Measurements from ENCODE around the gene PRDM11. TPM values are rescaled to one million over a fixed set of nuclear protein-coding genes. Genes with fewer than 3 reads are reported as not detected.

Gene PRDM11
- total and polyA plus RNA-seq, 4 donors = 0.64 to 6.9 (median 2.8) TPM

DNA sequence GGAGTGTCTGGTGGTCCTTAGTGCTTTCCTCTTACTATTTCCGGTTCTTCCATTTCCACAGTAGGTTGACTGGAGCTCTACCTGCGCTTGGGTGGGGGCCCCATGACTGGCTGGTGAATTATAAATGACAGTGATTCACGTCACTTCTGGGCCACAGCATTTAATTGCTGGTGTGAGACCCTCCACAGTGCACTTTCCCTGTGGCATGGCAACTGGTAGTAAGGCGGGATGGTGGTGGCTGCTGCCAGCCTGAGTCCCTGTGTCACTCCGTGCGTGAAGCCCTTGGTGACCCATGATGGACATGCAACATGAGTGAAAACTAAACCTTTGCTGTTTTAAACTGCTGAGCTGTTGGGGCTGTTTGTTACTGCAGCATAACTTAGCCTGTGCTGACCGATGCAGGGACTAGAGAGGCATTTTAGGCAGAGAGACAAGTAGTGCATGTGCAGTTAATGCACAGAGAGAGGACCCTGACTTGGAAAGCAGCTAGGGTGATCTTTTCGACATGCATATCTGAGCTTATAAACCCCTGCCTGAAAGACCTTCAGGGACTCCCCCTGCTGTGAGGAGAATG, 3.1 kb downstream of the PRDM11 start:
- H3K9me3 ChIP-seq (ENCODE audit: control insufficient read depth in 4 of 4, low read length in 3 of 4) = no peaks in the 10 kb centered on the region
- H3K4me1 ChIP-seq (ENCODE audit: control insufficient read depth in 4 of 4, insufficient read depth in 4 of 4, low read length in 3 of 4) = peaks cover 5 to 22% (median 16%) of the 10 kb centered on the region in 4 donors
- no peak overlapping the region for H3K27ac ChIP-seq (ENCODE audit: low read depth in 1 of 2, low read length in 2 of 2)
- no peak for TF ChIP-seq YY1 (IDR thresholded peaks at IDR 0.05)
- no peaks in the 10 kb centered on the region for H3K27me3 ChIP-seq (ENCODE audit: control insufficient read depth in 4 of 4, insufficient read depth in 4 of 4, low read length in 3 of 4)
- 90% methylated on average over 8 of the region's 8 CpGs for WGBS
- DNase-seq (ENCODE audit: low spot score) = peak; percentile 23
- no peaks in the 10 kb centered on the region for H3K36me3 ChIP-seq (ENCODE audit: control insufficient read depth in 4 of 4, insufficient read depth in 3 of 4, low read depth in 1 of 4, low read length in 3 of 4)
- no peak overlapping the region for H3K4me3 ChIP-seq (ENCODE audit: low read depth in 1 of 3, low read length in 3 of 3)
- H3K9ac ChIP-seq (ENCODE audit: low read depth in 1 of 2, low read length in 2 of 2) = no peak overlapping the region

DNA sequence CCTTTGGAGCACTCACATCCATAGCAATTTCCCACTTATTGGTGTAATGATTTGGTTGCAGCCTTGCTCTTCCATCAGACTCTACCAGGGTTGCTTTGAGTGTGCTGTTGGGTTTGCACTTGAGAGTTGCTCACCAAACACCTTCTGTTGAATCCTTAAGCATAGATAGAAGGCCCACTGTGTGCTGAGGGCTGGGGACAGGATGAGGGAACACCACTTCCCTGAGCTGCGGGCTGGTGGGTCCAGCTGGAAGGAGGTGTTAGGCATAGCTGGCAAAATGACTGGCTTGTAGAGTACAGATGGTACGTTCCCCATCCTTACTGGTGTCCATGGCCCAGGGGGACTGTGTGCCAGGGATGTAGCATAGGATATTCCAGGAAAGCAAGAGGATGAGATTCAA, 3.9 kb downstream of the PRDM11 start:
- no peak overlapping the region for H3K27ac ChIP-seq (ENCODE audit: low read depth in 1 of 2, low read length in 2 of 2)
- DNase-seq (ENCODE audit: low spot score) = peak; percentile 13
- TF ChIP-seq SP1 (IDR thresholded peaks at IDR 0.05) (no peak), JUND (IDR thresholded peaks at IDR 0.05) (no peak), TAF1 (conservative IDR thresholded peaks at IDR 0.05) (no peak), REST (IDR thresholded peaks at IDR 0.05) (no peak), NR2F2 (IDR thresholded peaks at IDR 0.05) (no peak), FOXA1 (IDR thresholded peaks at IDR 0.05) (no peak), HNF4G (IDR thresholded peaks at IDR 0.05) (no peak)
- TF ChIP-seq, protein P1, sequence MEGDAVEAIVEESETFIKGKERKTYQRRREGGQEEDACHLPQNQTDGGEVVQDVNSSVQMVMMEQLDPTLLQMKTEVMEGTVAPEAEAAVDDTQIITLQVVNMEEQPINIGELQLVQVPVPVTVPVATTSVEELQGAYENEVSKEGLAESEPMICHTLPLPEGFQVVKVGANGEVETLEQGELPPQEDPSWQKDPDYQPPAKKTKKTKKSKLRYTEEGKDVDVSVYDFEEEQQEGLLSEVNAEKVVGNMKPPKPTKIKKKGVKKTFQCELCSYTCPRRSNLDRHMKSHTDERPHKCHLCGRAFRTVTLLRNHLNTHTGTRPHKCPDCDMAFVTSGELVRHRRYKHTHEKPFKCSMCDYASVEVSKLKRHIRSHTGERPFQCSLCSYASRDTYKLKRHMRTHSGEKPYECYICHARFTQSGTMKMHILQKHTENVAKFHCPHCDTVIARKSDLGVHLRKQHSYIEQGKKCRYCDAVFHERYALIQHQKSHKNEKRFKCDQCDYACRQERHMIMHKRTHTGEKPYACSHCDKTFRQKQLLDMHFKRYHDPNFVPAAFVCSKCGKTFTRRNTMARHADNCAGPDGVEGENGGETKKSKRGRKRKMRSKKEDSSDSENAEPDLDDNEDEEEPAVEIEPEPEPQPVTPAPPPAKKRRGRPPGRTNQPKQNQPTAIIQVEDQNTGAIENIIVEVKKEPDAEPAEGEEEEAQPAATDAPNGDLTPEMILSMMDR (IDR thresholded peaks at IDR 0.05; ENCODE audit: low read depth, low read length, missing input control) = no peak
- TF ChIP-seq, protein P2, sequence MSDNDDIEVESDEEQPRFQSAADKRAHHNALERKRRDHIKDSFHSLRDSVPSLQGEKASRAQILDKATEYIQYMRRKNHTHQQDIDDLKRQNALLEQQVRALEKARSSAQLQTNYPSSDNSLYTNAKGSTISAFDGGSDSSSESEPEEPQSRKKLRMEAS (IDR thresholded peaks at IDR 0.05) = no peak
- H3K9ac ChIP-seq (ENCODE audit: low read depth in 1 of 2, low read length in 2 of 2) = no peak overlapping the region
- no peaks in the 10 kb centered on the region for H3K27me3 ChIP-seq (ENCODE audit: control insufficient read depth in 4 of 4, insufficient read depth in 4 of 4, low read length in 3 of 4)
- H3K4me3 ChIP-seq (ENCODE audit: low read depth in 1 of 3, low read length in 3 of 3) = no peak overlapping the region
- no peaks in the 10 kb centered on the region for H3K9me3 ChIP-seq (ENCODE audit: control insufficient read depth in 4 of 4, low read length in 3 of 4)
- peaks cover 7 to 21% (median 16%) of the 10 kb centered on the region in 4 donors for H3K4me1 ChIP-seq (ENCODE audit: control insufficient read depth in 4 of 4, insufficient read depth in 4 of 4, low read length in 3 of 4)
- no peaks in the 10 kb centered on the region for H3K36me3 ChIP-seq (ENCODE audit: control insufficient read depth in 4 of 4, insufficient read depth in 3 of 4, low read depth in 1 of 4, low read length in 3 of 4)
- 94% methylated on average over 2 of the region's 2 CpGs for WGBS

- 96% methylated on average over 4 of the region's 4 CpGs for WGBS
- Histone ChIP-seq H3K4me1 (ENCODE audit: control insufficient read depth in 4 of 4, insufficient read depth in 4 of 4, low read length in 3 of 4) (peaks cover 7 to 15% (median 12%) of the 10 kb centered on the region in 4 donors), H3K4me3 (ENCODE audit: low read depth in 1 of 3, low read length in 3 of 3) (no peak overlapping the region), H3K27me3 (ENCODE audit: control insufficient read depth in 4 of 4, insufficient read depth in 4 of 4, low read length in 3 of 4) (no peaks in the 10 kb centered on the region), H3K9ac (ENCODE audit: low read depth in 1 of 2, low read length in 2 of 2) (no peak overlapping the region), H3K9me3 (ENCODE audit: control insufficient read depth in 4 of 4, low read length in 3 of 4) (no peaks in the 10 kb centered on the region), H3K27ac (ENCODE audit: low read depth in 1 of 2, low read length in 2 of 2) (no peak overlapping the region), H3K36me3 (ENCODE audit: control insufficient read depth in 4 of 4, insufficient read depth in 3 of 4, low read depth in 1 of 4, low read length in 3 of 4) (no peaks in the 10 kb centered on the region)
- TF ChIP-seq, protein P1 (IDR thresholded peaks at IDR 0.05; ENCODE audit: low read depth, low read length, missing input control) = no peak
- TF ChIP-seq HNF4A (conservative IDR thresholded peaks at IDR 0.05) (no peak), FOXA1 (IDR thresholded peaks at IDR 0.05) (no peak)
- peak; percentile 19 for DNase-seq (ENCODE audit: low spot score)
These were observed 4.5 kb downstream of the PRDM11 start for GRCh38 chr11:45150943-45151342.

Measured in liver (tissue), 9 donors.